ENCODE measurements around the gene SULT1C2. TPM values are rescaled to one million over a fixed set of nuclear protein-coding genes. Genes with fewer than 3 reads are reported as not detected.

Gene SULT1C2
- total and polyA plus RNA-seq, 2 of the 13 experiments (the other 11 are each of a cell fraction or from before 2014, with no cell fraction given): 4.0 to 6.2 TPM

DNA sequence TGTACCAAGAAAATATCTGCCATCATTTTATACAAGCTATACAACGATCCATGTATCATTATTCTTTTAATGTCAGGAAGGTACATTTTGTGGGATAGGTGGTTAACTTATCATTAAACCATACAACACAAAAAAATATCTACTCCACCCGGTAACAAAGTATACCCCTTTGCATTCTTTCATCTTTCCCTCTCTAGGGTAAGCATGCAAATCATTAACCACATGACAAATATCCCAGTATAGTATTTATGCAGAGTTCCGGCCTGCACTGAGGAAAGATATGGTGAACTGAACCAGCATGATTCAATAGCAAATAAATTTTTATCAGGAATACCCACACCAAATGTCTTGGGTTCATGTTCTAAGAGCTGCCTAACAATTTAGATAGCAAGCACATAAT is 22.5 kb upstream of the SULT1C2 start (continued):
- TF ChIP-seq, protein P1, sequence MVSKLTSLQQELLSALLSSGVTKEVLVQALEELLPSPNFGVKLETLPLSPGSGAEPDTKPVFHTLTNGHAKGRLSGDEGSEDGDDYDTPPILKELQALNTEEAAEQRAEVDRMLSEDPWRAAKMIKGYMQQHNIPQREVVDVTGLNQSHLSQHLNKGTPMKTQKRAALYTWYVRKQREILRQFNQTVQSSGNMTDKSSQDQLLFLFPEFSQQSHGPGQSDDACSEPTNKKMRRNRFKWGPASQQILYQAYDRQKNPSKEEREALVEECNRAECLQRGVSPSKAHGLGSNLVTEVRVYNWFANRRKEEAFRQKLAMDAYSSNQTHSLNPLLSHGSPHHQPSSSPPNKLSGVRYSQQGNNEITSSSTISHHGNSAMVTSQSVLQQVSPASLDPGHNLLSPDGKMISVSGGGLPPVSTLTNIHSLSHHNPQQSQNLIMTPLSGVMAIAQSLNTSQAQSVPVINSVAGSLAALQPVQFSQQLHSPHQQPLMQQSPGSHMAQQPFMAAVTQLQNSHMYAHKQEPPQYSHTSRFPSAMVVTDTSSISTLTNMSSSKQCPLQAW (CRISPR knock-in tag; IDR thresholded peaks at IDR 0.05): peak; percentile 27; the same call in 1 of the 2 replicates
- TF ChIP-seq, protein P2, sequence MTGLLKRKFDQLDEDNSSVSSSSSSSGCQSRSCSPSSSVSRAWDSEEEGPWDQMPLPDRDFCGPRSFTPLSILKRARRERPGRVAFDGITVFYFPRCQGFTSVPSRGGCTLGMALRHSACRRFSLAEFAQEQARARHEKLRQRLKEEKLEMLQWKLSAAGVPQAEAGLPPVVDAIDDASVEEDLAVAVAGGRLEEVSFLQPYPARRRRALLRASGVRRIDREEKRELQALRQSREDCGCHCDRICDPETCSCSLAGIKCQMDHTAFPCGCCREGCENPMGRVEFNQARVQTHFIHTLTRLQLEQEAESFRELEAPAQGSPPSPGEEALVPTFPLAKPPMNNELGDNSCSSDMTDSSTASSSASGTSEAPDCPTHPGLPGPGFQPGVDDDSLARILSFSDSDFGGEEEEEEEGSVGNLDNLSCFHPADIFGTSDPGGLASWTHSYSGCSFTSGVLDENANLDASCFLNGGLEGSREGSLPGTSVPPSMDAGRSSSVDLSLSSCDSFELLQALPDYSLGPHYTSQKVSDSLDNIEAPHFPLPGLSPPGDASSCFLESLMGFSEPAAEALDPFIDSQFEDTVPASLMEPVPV (CRISPR knock-in tag; IDR thresholded peaks at IDR 0.05): no peak
- TF ChIP-seq SKI (IDR thresholded peaks at IDR 0.05; ENCODE audit: partially characterized antibody): no peak
- TF ChIP-seq FOXA3 (CRISPR knock-in tag; IDR thresholded peaks at IDR 0.05): peak; percentile 62
- TF ChIP-seq ZFP82 (CRISPR knock-in tag; IDR thresholded peaks at IDR 0.05; ENCODE audit: borderline replicate concordance): no peak
- TF ChIP-seq MED1 (CRISPR knock-in tag; IDR thresholded peaks at IDR 0.05): 0 out of 2 replicates have a peak, but pooled peaks have one; percentile 52
- TF ChIP-seq ZNF7 (CRISPR knock-in tag; IDR thresholded peaks at IDR 0.05): no peak
- TF ChIP-seq MBNL3 (CRISPR knock-in tag; conservative IDR thresholded peaks at IDR 0.05): no peak
- TF ChIP-seq GATAD2A (CRISPR knock-in tag; IDR thresholded peaks at IDR 0.05): peak; percentile 68
- TF ChIP-seq, protein P3, sequence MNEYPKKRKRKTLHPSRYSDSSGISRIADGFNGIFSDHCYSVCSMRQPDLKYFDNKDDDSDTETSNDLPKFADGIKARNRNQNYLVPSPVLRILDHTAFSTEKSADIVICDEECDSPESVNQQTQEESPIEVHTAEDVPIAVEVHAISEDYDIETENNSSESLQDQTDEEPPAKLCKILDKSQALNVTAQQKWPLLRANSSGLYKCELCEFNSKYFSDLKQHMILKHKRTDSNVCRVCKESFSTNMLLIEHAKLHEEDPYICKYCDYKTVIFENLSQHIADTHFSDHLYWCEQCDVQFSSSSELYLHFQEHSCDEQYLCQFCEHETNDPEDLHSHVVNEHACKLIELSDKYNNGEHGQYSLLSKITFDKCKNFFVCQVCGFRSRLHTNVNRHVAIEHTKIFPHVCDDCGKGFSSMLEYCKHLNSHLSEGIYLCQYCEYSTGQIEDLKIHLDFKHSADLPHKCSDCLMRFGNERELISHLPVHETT (CRISPR knock-in tag; conservative IDR thresholded peaks at IDR 0.05): no peak
- peak; percentile 72 for TF ChIP-seq SAP130 (CRISPR knock-in tag; IDR thresholded peaks at IDR 0.05; ENCODE audit: low read depth)
- TF ChIP-seq, protein P4, sequence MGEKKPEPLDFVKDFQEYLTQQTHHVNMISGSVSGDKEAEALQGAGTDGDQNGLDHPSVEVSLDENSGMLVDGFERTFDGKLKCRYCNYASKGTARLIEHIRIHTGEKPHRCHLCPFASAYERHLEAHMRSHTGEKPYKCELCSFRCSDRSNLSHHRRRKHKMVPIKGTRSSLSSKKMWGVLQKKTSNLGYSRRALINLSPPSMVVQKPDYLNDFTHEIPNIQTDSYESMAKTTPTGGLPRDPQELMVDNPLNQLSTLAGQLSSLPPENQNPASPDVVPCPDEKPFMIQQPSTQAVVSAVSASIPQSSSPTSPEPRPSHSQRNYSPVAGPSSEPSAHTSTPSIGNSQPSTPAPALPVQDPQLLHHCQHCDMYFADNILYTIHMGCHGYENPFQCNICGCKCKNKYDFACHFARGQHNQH (CRISPR knock-in tag; IDR thresholded peaks at IDR 0.05): no peak
- no peak for TF ChIP-seq ZNF792 (CRISPR knock-in tag; IDR thresholded peaks at IDR 0.05)
- peak; percentile 26; the same call in 1 of the 2 replicates for TF ChIP-seq NCOR1 (IDR thresholded peaks at IDR 0.05; ENCODE audit: borderline replicate concordance, low read length)
- no peak for TF ChIP-seq ZNF10 (CRISPR knock-in tag; IDR thresholded peaks at IDR 0.05; ENCODE audit: borderline replicate concordance, low read depth)
- TF ChIP-seq, protein P5, sequence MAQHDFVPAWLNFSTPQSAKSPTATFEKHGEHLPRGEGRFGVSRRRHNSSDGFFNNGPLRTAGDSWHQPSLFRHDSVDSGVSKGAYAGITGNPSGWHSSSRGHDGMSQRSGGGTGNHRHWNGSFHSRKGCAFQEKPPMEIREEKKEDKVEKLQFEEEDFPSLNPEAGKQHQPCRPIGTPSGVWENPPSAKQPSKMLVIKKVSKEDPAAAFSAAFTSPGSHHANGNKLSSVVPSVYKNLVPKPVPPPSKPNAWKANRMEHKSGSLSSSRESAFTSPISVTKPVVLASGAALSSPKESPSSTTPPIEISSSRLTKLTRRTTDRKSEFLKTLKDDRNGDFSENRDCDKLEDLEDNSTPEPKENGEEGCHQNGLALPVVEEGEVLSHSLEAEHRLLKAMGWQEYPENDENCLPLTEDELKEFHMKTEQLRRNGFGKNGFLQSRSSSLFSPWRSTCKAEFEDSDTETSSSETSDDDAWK (CRISPR knock-in tag; IDR thresholded peaks at IDR 0.05): no peak
- no peak for TF ChIP-seq ZNF30 (CRISPR knock-in tag; IDR thresholded peaks at IDR 0.05)
- TF ChIP-seq, protein P6, sequence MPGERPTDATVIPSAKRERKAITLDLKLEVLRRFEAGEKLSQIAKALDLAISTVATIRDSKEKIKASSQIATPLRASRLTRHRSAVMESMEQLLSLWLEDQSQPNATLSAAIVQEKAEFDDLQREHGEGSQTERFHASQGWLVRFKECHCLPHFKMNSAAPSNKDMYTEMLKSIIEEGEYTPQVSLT (CRISPR knock-in tag; IDR thresholded peaks at IDR 0.05; ENCODE audit: borderline replicate concordance, low read depth): no peak
- peak; percentile 20; the same call in 1 of the 2 replicates for TF ChIP-seq PPARG (CRISPR knock-in tag; conservative IDR thresholded peaks at IDR 0.05)
- TF ChIP-seq SMAD1 (CRISPR knock-in tag; IDR thresholded peaks at IDR 0.05; ENCODE audit: borderline replicate concordance, low read depth): no peak
- TF ChIP-seq ZBTB20 (CRISPR knock-in tag; IDR thresholded peaks at IDR 0.05; ENCODE audit: borderline replicate concordance, low read depth): peak; percentile 69; the same call in 1 of the 2 replicates
- no peak for TF ChIP-seq SETDB1 (CRISPR knock-in tag; IDR thresholded peaks at IDR 0.05; ENCODE audit: borderline replicate concordance)
- no peak for TF ChIP-seq ZNF143 (CRISPR knock-in tag; IDR thresholded peaks at IDR 0.05)
- TF ChIP-seq IKZF1 (IDR thresholded peaks at IDR 0.05): no peak
